ENCODE results near the gene AKT1. TPM values are rescaled to one million over a fixed set of nuclear protein-coding genes. Genes with fewer than 3 reads are reported as not detected.

The AKT1 gene
- total and polyA plus RNA-seq, 2 of the 13 experiments (the other 11 are each of a cell fraction or from before 2014, with no cell fraction given), result 96.2 to 116 TPM

GRCh38 chr14:104752423-104752734 lies 43.2 kb downstream of the AKT1 start (continued):
- TF ChIP-seq, protein P1, sequence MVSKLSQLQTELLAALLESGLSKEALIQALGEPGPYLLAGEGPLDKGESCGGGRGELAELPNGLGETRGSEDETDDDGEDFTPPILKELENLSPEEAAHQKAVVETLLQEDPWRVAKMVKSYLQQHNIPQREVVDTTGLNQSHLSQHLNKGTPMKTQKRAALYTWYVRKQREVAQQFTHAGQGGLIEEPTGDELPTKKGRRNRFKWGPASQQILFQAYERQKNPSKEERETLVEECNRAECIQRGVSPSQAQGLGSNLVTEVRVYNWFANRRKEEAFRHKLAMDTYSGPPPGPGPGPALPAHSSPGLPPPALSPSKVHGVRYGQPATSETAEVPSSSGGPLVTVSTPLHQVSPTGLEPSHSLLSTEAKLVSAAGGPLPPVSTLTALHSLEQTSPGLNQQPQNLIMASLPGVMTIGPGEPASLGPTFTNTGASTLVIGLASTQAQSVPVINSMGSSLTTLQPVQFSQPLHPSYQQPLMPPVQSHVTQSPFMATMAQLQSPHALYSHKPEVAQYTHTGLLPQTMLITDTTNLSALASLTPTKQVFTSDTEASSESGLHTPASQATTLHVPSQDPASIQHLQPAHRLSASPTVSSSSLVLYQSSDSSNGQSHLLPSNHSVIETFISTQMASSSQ (IDR thresholded peaks at IDR 0.05; ENCODE audit: low read depth), result no peak
- TF ChIP-seq, protein P1 (CRISPR knock-in tag; IDR thresholded peaks at IDR 0.05; ENCODE audit: borderline replicate concordance), result no peak
- no peak for TF ChIP-seq ZFAT (CRISPR knock-in tag; conservative IDR thresholded peaks at IDR 0.05)
- TF ChIP-seq KAT7 (CRISPR knock-in tag; IDR thresholded peaks at IDR 0.05; ENCODE audit: borderline replicate concordance), result 0 out of 2 replicates have a peak, but pooled peaks have one; percentile 2
- TF ChIP-seq KAT2B (IDR thresholded peaks at IDR 0.05; ENCODE audit: borderline replicate concordance, low read depth, low read length), result no peak
- TF ChIP-seq ZMAT3 (CRISPR knock-in tag; conservative IDR thresholded peaks at IDR 0.05), result no peak
- TF ChIP-seq, protein P2, sequence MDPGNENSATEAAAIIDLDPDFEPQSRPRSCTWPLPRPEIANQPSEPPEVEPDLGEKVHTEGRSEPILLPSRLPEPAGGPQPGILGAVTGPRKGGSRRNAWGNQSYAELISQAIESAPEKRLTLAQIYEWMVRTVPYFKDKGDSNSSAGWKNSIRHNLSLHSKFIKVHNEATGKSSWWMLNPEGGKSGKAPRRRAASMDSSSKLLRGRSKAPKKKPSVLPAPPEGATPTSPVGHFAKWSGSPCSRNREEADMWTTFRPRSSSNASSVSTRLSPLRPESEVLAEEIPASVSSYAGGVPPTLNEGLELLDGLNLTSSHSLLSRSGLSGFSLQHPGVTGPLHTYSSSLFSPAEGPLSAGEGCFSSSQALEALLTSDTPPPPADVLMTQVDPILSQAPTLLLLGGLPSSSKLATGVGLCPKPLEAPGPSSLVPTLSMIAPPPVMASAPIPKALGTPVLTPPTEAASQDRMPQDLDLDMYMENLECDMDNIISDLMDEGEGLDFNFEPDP (CRISPR knock-in tag; conservative IDR thresholded peaks at IDR 0.05), result no peak
- 0 out of 2 replicates have a peak, but pooled peaks have one; percentile 1 for TF ChIP-seq ZNF318 (CRISPR knock-in tag; IDR thresholded peaks at IDR 0.05)
- TF ChIP-seq ZNF879 (CRISPR knock-in tag; IDR thresholded peaks at IDR 0.05), result peak; percentile 29; the same call in 1 of the 2 replicates
- TF ChIP-seq HNRNPH1 (optimal IDR thresholded peaks at IDR 0.05; ENCODE audit: low read depth, low read length), result no peak
- TF ChIP-seq, protein P3, sequence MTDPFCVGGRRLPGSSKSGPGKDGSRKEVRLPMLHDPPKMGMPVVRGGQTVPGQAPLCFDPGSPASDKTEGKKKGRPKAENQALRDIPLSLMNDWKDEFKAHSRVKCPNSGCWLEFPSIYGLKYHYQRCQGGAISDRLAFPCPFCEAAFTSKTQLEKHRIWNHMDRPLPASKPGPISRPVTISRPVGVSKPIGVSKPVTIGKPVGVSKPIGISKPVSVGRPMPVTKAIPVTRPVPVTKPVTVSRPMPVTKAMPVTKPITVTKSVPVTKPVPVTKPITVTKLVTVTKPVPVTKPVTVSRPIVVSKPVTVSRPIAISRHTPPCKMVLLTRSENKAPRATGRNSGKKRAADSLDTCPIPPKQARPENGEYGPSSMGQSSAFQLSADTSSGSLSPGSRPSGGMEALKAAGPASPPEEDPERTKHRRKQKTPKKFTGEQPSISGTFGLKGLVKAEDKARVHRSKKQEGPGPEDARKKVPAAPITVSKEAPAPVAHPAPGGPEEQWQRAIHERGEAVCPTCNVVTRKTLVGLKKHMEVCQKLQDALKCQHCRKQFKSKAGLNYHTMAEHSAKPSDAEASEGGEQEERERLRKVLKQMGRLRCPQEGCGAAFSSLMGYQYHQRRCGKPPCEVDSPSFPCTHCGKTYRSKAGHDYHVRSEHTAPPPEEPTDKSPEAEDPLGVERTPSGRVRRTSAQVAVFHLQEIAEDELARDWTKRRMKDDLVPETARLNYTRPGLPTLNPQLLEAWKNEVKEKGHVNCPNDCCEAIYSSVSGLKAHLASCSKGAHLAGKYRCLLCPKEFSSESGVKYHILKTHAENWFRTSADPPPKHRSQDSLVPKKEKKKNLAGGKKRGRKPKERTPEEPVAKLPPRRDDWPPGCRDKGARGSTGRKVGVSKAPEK (CRISPR knock-in tag; IDR thresholded peaks at IDR 0.05; ENCODE audit: borderline replicate concordance), result no peak
- no peak for TF ChIP-seq FOXK1 (CRISPR knock-in tag; IDR thresholded peaks at IDR 0.05; ENCODE audit: borderline replicate concordance, low read depth)
- no peak for TF ChIP-seq KLF6 (CRISPR knock-in tag; IDR thresholded peaks at IDR 0.05)
- no peak for TF ChIP-seq MXD4 (CRISPR knock-in tag; IDR thresholded peaks at IDR 0.05)
